Activated CD8-positive, alpha-beta T cell treated with anti-CD3 and anti-CD28 coated beads for 36 hours (primary cell): ENCODE results near the gene GAPT. TPM values are rescaled to one million over a fixed set of nuclear protein-coding genes. Genes with fewer than 3 reads are reported as not detected.

Experiments
- ATAC-seq: fragments of 200-7000 bp; cut with Tn5 transposase; one replicate; pipeline ENCODE4 v1.10.0; 2021; ENCODE audit warnings: mild to moderate bottlenecking, moderate library complexity
- CTCF ChIA-PET: fragments of 350-600 bp; sonication (Branson Sonifier 250); formaldehyde crosslinking; loops from one replicate; lab custom pipeline; 2021; ENCODE audit warnings: antibody characterized with exemption; lab: Charles Lee
- POLR2A ChIA-PET: fragments of 350-600 bp; sonication (Branson Sonifier 250); formaldehyde crosslinking; loops from one replicate; lab custom pipeline; 2021; ENCODE audit warnings: antibody characterized with exemption; lab: Charles Lee
- DNase-seq: peaks from one replicate; pipeline ENCODE4 v3.0.0-alpha.2; 2020
- H3K27ac Mint-ChIP-seq: one replicate; pipeline ENCODE4 v1.8.0; 2021; ENCODE audit warnings: mild to moderate bottlenecking, mixed read lengths
- H3K27me3 Mint-ChIP-seq: one replicate; pipeline ENCODE4 v1.8.0; 2021; ENCODE audit warnings: mixed read lengths
- H3K36me3 Mint-ChIP-seq: one replicate; pipeline ENCODE4 v1.8.0; 2021; ENCODE audit warnings: low read depth, mixed read lengths
- H3K4me1 Mint-ChIP-seq: one replicate; pipeline ENCODE4 v1.8.0; 2021; ENCODE audit warnings: low read depth, mixed read lengths
- H3K4me3 Mint-ChIP-seq: one replicate; pipeline ENCODE4 v1.8.0; 2021; ENCODE audit warnings: mild to moderate bottlenecking, moderate library complexity, mixed read lengths
- H3K9me3 Mint-ChIP-seq: one replicate; pipeline ENCODE4 v1.8.0; 2021; ENCODE audit warnings: mixed read lengths
- intact Hi-C: fragments of 100-400 bp; cut with micrococcal nuclease; formaldehyde crosslinking; loops from one replicate; pipeline ENCODE4 v1.10.0; 2022
- microRNA-seq: library from miRNA; unstranded; fragments of <30 nt; microRNA quantifications from one replicate; pipeline ENCODE4 v1.2.0, GENCODE V29; 2022; ENCODE audit warnings: borderline microRNAs expressed, borderline replicate concordance
- total RNA-seq, 2 experiments: library from RNA; stranded (reverse); gene quantifications; one replicate each; pipeline ENCODE4 v1.2.3, GENCODE V29; 2021
- TF ChIP-seq, protein P1 (sequence below): fragments of 200-600 bp; IDR thresholded peaks from one replicate; pipeline ENCODE4 v1.8.0; 2022; ENCODE audit warnings: antibody characterized with exemption, mild to moderate bottlenecking

GAPT gene
- total RNA-seq, 2 experiments from 2014 or later, result not detected

DNA sequence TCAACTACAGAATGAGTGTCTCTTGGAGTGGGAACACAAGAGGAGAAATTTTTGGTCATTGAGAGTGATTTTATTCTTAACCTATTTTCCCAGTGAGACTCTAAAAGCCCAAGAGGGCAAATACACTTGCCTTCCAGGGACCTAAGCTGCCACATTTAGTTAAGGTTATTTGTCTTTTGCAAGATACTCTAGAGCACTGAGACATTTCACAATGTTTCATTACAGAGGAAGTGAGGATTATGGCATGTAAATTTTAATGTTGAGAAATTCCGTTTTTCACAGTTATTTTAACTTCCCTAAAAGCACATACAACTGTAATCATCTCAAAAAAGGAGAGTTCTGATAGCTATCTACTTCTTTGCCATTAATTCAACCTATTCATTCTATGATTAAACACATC is 53.0 kb downstream of the GAPT start:
- TF ChIP-seq, protein P1, sequence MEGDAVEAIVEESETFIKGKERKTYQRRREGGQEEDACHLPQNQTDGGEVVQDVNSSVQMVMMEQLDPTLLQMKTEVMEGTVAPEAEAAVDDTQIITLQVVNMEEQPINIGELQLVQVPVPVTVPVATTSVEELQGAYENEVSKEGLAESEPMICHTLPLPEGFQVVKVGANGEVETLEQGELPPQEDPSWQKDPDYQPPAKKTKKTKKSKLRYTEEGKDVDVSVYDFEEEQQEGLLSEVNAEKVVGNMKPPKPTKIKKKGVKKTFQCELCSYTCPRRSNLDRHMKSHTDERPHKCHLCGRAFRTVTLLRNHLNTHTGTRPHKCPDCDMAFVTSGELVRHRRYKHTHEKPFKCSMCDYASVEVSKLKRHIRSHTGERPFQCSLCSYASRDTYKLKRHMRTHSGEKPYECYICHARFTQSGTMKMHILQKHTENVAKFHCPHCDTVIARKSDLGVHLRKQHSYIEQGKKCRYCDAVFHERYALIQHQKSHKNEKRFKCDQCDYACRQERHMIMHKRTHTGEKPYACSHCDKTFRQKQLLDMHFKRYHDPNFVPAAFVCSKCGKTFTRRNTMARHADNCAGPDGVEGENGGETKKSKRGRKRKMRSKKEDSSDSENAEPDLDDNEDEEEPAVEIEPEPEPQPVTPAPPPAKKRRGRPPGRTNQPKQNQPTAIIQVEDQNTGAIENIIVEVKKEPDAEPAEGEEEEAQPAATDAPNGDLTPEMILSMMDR, result no peak
- Mint-ChIP-seq H3K27me3 (no peaks in the 10 kb centered on the region), H3K9me3 (peaks cover 5% of the 10 kb centered on the region), H3K36me3 (no peaks in the 10 kb centered on the region), H3K4me1 (no peaks in the 10 kb centered on the region), H3K27ac (no peak overlapping the region), H3K4me3 (no peak overlapping the region)
- ChIA-PET CTCF (interaction anchor here (1.4 kb wide), 1 partner anchor 20 kb away, joined by 4 read pairs; no protein-coding TSS in a partner anchor), POLR2A (no interaction called here)
- intact Hi-C loops, result no loop called here
- ATAC-seq, result no peak
- DNase-seq, result no peak

DNA sequence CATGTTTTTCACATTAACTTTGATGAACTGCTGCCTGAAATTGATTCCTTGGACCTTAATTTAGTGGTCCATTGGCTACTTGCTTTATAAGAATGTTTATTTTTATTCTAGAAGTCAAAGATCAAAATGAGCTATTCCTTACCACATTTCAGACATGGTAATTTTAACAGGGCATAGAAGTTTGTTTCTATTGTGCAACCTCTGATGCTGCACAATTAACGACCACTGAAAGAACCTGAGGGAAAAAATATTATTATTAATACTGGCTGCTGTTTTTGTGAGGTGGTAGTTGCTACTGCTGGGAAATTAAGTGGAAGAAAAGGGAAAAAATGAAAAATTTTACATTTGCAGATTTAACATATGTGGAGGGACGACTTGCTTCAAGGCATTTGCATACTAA is 53.7 kb downstream of the GAPT start:
- Mint-ChIP-seq H3K4me3 (no peak overlapping the region), H3K27ac (no peak overlapping the region), H3K27me3 (no peaks in the 10 kb centered on the region), H3K9me3 (peaks cover 3% of the 10 kb centered on the region), H3K36me3 (no peaks in the 10 kb centered on the region), H3K4me1 (no peaks in the 10 kb centered on the region)
- DNase-seq, result no peak
- intact Hi-C loops, result no loop called here
- CTCF ChIA-PET, result no interaction called here
- TF ChIP-seq, protein P1, result no peak
- POLR2A ChIA-PET, result no interaction called here
- no peak for ATAC-seq

DNA sequence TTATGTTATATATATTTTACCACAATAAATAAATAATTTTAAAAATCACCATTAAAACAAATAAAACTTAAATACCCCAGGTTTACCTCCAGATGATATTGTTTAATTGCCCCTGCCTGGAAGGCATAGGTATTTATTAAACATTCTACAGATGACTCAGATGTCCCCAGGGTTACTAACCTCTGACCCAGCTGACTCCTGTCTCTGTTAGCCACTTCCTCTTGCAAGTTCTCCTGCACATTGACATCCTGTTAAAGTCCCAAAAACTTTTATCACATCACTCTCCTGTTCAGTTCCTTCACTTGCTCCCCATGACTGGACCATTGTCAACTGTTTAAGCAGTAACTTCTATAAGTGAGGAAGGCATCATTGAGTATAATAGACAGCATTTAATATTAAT is 54.7 kb downstream of the GAPT start:
- POLR2A ChIA-PET, result no interaction called here
- no peak overlapping the region for H3K27ac Mint-ChIP-seq
- H3K9me3 Mint-ChIP-seq, result peaks cover 3% of the 10 kb centered on the region
- H3K36me3 Mint-ChIP-seq, result no peaks in the 10 kb centered on the region
- no peaks in the 10 kb centered on the region for H3K4me1 Mint-ChIP-seq
- no peak overlapping the region for H3K4me3 Mint-ChIP-seq
- DNase-seq, result no peak
- intact Hi-C loops, result no loop called here
- no peaks in the 10 kb centered on the region for H3K27me3 Mint-ChIP-seq
- CTCF ChIA-PET, result no interaction called here
- ATAC-seq, result no peak
- TF ChIP-seq, protein P1, result no peak

Small RNAs within 50 kb of the gene (microRNA-seq; reads per million reads assigned to microRNA genes)
- not detected for gene MIR548AE2

Other genes with a start within 250 kb of the GAPT start
- gene PLK2, start 31.3 kb upstream of the GAPT start, total RNA-seq, result 1 to 10 TPM; 3.1 to 4.0 TPM
- gene RAB3C, start 91.6 kb downstream of the GAPT start, total RNA-seq, result not detected